ENCODE measurements around the gene A2M.

DNA sequence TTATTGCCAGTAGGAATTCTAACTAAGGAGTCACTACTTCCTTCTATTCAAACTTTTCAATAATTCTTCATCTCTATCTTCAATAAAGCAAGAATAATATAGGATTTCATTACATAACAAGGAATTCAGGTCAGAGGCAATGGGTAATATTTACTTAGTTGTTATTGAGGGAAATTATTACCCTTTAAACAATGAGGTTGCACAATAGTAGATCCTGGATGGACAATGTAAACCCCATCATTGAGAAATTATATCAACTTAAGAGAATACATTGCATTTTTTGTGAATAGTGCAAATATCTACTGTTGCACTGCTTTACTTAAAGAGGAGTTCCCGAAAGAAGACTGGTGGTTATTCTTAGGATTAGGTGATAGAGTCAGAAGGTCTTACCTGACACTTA, 43.8 kb downstream of the A2M start:
- TF ChIP-seq, protein P1, sequence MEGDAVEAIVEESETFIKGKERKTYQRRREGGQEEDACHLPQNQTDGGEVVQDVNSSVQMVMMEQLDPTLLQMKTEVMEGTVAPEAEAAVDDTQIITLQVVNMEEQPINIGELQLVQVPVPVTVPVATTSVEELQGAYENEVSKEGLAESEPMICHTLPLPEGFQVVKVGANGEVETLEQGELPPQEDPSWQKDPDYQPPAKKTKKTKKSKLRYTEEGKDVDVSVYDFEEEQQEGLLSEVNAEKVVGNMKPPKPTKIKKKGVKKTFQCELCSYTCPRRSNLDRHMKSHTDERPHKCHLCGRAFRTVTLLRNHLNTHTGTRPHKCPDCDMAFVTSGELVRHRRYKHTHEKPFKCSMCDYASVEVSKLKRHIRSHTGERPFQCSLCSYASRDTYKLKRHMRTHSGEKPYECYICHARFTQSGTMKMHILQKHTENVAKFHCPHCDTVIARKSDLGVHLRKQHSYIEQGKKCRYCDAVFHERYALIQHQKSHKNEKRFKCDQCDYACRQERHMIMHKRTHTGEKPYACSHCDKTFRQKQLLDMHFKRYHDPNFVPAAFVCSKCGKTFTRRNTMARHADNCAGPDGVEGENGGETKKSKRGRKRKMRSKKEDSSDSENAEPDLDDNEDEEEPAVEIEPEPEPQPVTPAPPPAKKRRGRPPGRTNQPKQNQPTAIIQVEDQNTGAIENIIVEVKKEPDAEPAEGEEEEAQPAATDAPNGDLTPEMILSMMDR (conservative IDR thresholded peaks at IDR 0.05; ENCODE audit: low read depth, low read length): no peak
- TF ChIP-seq EZH2 (IDR thresholded peaks at IDR 0.05; ENCODE audit: low read length, unreplicated experiment): no peak
- no peak for TF ChIP-seq EZH2phosphoT487 (IDR thresholded peaks at IDR 0.05; ENCODE audit: borderline replicate concordance, low read length)

Data from PC-3 (cell line).